T-helper 17 cell (primary cell): ENCODE results near the gene ADAMTSL4. TPM values are rescaled to one million over a fixed set of nuclear protein-coding genes. Genes with fewer than 3 reads are reported as not detected.
"Not testable (repeated sequence)": the region's sequence is repeated elsewhere in the genome, so short reads cannot be mapped to it uniquely, and the experiment has no call there.

Experiments
- ATAC-seq: fragments of 150-1000 bp; cut with Tn5 transposase; 2 replicates; pipeline ENCODE4 v1.10.0; 2021; ENCODE audit warnings: mild to moderate bottlenecking, moderate library complexity
- DNase-seq, 3 donors: peaks; one replicate each; pipeline versions ENCODE4 v3.0.0 to v3.0.0-alpha.2; 2020 to 2021
- H3K9me3 ChIP-seq: one replicate; pipeline ENCODE4 v1.7.0; 2013; ENCODE audit warnings: low read length, mild to moderate bottlenecking; ENCODE audit not compliant: control insufficient read depth, poor library complexity, severe bottlenecking
- H3K27ac Mint-ChIP-seq: one replicate; pipeline ENCODE4 v1.8.0; 2022; ENCODE audit warnings: mild to moderate bottlenecking, moderate library complexity, mixed read lengths
- H3K27me3 Mint-ChIP-seq: one replicate; pipeline ENCODE4 v1.8.0; 2022; ENCODE audit warnings: mixed read lengths
- H3K36me3 Mint-ChIP-seq: one replicate; pipeline ENCODE4 v1.8.0; 2022; ENCODE audit warnings: low read depth, mixed read lengths
- H3K4me1 Mint-ChIP-seq: one replicate; pipeline ENCODE4 v1.8.0; 2022; ENCODE audit warnings: mild to moderate bottlenecking, mixed read lengths
- H3K4me3 Mint-ChIP-seq: one replicate; pipeline ENCODE4 v1.8.0; 2022; ENCODE audit warnings: mild to moderate bottlenecking, moderate library complexity, mixed read lengths
- total RNA-seq, 4 donors: library from RNA in 2 of 4; stranded (reverse) in 2 of 4; gene quantifications; one replicate each; pipeline ENCODE4 v1.2.3 and lab custom pipeline; 2022 to 2026

Gene ADAMTSL4
- total RNA-seq, 2 donors from 2014 or later, result 0.39 to 1.6 TPM

DNA sequence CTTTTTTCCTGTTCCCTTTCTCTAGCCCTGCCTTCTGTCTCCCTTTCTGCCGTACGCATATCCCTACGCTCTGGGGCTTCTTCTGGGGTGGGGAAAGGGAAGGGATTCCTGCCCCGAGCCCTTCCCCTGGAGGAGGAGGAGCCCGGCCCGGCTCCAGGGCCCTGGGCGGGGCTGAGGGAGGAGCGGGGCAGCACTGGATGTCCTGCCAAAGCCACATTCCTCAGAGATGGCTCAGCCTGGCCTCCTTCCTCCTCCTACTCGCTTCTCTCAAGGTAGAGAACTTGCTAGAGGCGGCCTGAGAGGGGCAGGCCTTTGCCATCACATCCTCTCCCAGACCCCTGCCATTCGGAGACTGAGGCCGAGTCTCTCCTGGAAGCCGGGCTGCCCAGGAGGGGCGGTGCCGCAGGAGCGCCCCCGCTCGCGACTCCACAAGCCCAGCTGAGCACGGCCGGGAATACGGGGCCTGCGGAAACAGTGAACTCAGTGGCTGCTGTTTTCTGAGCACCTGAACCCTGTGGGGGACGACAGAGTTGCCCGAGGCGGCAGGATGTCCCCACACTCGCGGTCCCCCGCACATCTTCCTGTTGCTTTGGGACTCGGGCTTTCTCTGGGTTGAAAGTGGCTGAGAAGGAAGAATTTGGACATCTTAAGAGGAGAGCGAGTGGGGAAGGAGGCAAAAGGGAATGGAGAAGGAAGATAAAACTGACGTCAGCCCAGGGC lies 12.2 kb downstream of the ADAMTSL4 start:
- DNase-seq (peak in 2 of 3 donors; percentile 39 to 47), ATAC-seq (peak; percentile 15)
- Mint-ChIP-seq H3K27me3 (no peaks in the 10 kb centered on the region), H3K27ac (peak overlapping the region; percentile 99), H3K4me3 (peak overlapping the region; percentile 99), H3K4me1 (peaks cover 42% of the 10 kb centered on the region), H3K36me3 (no peaks in the 10 kb centered on the region)
- no peaks in the 10 kb centered on the region for H3K9me3 ChIP-seq

DNA sequence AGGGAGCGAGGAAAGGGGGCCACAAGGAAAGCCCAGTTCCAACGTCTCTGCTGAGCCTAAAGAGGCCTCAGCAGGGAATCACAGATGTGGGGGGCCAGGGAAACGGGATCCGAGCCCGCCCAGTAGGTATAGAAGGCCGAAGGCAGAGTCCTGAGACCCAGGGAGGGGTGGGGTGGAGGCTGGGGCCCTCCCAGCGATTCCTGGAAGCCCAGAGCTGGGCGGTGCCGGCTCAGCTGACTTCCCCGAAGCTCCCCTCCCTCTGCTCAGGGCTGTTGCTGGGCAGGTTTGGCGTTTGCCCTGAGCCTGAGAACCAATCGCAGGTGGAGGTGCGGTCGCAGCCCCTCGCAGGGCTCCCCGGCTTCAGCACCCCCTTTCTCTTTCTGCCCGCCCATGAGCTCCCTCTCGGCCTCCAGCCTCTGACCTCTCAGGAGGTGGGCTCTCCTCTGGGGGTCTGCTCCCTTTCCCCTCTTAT lies 12.8 kb downstream of the ADAMTSL4 start:
- Mint-ChIP-seq H3K4me1 (peaks cover 48% of the 10 kb centered on the region), H3K27me3 (no peaks in the 10 kb centered on the region), H3K27ac (peak overlapping the region; percentile 99), H3K4me3 (peak overlapping the region; percentile 99), H3K36me3 (no peaks in the 10 kb centered on the region)
- H3K9me3 ChIP-seq, result no peaks in the 10 kb centered on the region
- peak; percentile 65 to 66 (median 65) for DNase-seq
- ATAC-seq, result peak; percentile 50

GRCh38 chr1:150562446-150563339 lies 13.5 kb downstream of the ADAMTSL4 start:
- ATAC-seq, result peak; percentile 40
- no peaks in the 10 kb centered on the region for H3K27me3 Mint-ChIP-seq

DNA sequence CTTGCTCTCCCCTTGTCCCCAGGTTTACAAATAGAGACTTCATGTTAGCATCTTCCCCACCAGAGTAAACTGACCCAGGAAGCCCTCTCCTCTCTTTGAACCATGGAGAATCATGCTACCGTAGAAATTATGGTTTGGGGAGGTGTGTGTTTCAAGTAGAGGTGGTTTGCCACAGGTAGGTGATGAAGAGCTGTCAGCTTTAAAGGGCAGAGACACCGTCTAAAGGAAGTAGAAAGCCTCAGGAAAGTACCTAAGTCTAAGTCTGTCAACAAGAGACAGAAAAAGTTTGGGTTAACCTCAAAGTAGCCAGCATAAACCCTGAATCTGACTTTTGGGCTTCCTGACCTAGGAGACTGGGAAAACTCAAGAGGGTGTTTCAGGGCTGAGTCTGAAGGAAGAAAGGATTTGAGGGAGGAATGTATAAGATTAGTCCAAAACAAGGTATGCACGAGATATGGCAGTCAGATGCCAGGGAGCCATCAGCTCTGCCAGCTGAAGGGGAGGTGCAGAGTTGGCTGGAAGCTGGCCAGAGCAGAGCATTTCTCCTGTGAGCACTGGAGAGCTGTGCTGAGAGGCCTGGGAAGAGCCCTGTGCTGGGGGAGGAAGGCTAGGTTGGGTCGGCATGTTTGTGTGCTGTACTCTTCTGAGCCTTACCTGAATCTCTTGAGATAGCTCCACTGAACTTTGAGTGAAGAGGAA lies 14.3 kb downstream of the ADAMTSL4 start:
- ATAC-seq (peak; percentile 65), DNase-seq (no peak)
- no peaks in the 10 kb centered on the region for H3K27me3 Mint-ChIP-seq
- peak overlapping the region; percentile 99 for H3K4me3 Mint-ChIP-seq
- H3K9me3 ChIP-seq, result no peaks in the 10 kb centered on the region
- peak overlapping the region; percentile 99 for H3K27ac Mint-ChIP-seq
- H3K36me3 Mint-ChIP-seq, result no peaks in the 10 kb centered on the region
- H3K4me1 Mint-ChIP-seq, result peaks cover 63% of the 10 kb centered on the region

More at GRCh38 chr1:150562446-150563339, 13.5 kb downstream of the ADAMTSL4 start:
- Mint-ChIP-seq H3K36me3 (no peaks in the 10 kb centered on the region), H3K4me1 (peaks cover 55% of the 10 kb centered on the region), H3K4me3 (peak overlapping the region; percentile 99), H3K27ac (peak overlapping the region; percentile 99)
- DNase-seq, result peak; percentile 34 to 64 (median 45)
- no peaks in the 10 kb centered on the region for H3K9me3 ChIP-seq

DNA sequence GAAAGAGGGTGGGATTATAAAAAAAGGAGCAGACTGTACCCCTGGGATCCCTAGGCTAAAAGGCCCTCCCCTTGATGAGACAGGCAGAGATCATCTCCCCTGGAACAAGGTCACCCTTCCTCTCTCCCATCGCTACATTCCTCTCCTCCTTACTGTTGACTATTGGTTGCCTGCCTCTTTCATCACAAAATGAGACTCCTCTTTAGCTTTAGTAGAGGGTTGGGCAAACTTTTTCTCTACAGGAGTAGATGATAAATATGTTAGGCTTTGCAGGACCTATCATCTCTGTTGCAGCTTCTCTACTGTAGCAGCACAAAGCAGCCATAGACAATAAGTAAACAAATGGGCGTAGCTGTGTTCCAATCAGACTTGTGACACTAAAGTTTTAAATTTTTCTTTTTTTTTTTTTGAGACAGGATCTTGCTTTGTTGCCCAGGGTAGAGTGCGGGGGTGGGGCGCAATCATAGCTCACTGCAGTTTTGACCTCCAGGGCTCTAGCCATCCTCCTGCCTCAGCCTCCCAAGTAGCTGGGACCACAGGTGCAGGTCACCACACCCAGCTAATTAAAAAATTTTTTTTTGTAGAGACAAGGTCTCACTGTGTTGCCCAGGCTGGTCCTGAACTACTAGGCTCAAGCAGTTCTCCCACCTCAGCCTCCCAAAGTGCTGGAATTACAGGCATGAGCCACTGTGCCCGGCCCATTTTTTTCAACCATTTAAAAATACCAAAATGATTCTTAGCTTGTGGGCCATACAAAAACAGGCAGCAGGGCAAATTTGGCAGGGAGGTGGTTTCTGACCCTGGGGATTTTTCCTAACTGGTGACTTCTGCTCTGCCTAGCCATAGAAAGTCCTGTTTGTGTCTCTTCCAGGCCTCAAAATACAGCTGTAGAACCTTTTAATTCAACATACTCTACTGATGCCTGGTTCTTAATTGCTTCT lies 15.1 kb downstream of the ADAMTSL4 start:
- peak overlapping the region; percentile 99 for H3K4me3 Mint-ChIP-seq
- no peak for DNase-seq
- no peaks in the 10 kb centered on the region for H3K9me3 ChIP-seq
- no peaks in the 10 kb centered on the region for H3K27me3 Mint-ChIP-seq
- H3K36me3 Mint-ChIP-seq, result no peaks in the 10 kb centered on the region
- ATAC-seq, result no peak
- H3K27ac Mint-ChIP-seq, result peak overlapping the region; percentile 99
- peaks cover 68% of the 10 kb centered on the region for H3K4me1 Mint-ChIP-seq

GRCh38 chr1:150565240-150565991 lies 16.2 kb downstream of the ADAMTSL4 start:
- peak overlapping the region; percentile 25 for H3K4me3 Mint-ChIP-seq
- ATAC-seq, H3K27me3 Mint-ChIP-seq, H3K36me3 Mint-ChIP-seq, DNase-seq, H3K9me3 ChIP-seq: not testable (repeated sequence)
- H3K4me1 Mint-ChIP-seq, result peaks cover 70% of the 10 kb centered on the region
- peak overlapping the region; percentile 99 for H3K27ac Mint-ChIP-seq

DNA sequence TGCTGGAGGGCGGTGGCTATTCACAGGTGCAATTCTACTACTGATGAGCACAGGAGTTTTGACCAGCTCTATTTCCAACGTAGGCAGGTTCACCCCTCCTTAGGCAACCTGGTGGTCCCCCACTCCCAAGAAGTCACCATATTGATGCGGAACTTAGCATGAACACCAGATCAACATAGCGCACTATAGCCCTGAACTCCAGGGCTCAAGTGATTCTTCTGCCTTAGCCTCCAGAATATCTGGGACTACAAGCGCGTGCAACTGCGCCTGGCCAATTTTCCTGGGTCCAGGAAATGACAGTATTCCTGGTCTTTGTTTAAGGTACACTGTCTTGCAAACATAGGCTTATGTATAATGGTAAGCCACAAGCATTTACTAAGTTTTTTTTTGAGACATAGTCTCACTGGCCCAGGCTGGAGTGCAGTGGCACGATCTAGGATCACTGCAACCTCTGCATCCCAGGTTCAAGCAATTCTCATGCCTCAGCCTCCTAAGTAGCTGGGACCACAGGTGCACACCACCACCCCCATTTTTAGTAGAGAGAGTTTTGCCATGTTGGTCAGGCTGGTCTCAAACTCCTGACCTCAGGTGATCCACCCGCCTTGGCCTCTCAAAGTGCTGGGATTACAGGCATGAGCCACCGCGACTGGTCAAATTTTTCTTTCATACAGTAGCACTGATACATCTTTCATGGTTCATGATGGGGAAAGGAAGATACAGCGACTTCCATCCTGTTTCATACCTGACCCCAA lies 17.6 kb downstream of the ADAMTSL4 start:
- DNase-seq (no peak), ATAC-seq (no peak)
- peak overlapping the region; percentile 99 for H3K27ac Mint-ChIP-seq
- H3K27me3 Mint-ChIP-seq, result no peaks in the 10 kb centered on the region
- H3K4me1 Mint-ChIP-seq, result peaks cover 71% of the 10 kb centered on the region
- peaks cover 5% of the 10 kb centered on the region for H3K36me3 Mint-ChIP-seq
- H3K4me3 Mint-ChIP-seq, result peak overlapping the region; percentile 94
- H3K9me3 ChIP-seq, result no peaks in the 10 kb centered on the region

DNA sequence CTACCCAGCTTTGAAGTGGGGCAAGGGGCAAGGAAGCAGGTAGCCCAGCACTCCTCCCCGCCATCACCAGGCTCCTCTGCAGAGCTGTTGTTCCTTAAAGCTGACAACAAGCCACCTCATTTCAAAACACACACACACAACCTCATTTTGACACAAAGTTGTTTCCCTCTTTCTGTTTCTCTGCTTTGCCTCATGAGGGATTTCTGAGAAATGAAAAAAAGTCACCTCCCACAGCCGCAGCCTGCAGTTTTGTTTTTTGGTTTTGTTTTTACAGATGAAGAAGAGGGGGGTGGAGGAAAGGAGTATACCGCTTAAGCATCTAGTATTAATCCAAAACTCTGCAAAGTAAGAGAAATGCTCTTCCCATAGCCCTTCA lies 18.1 kb downstream of the ADAMTSL4 start:
- DNase-seq (no peak), ATAC-seq (peak; percentile 32)
- Mint-ChIP-seq H3K36me3 (peaks cover 5% of the 10 kb centered on the region), H3K4me1 (peaks cover 70% of the 10 kb centered on the region), H3K27ac (peak overlapping the region; percentile 99), H3K27me3 (no peaks in the 10 kb centered on the region), H3K4me3 (peak overlapping the region; percentile 94)
- no peaks in the 10 kb centered on the region for H3K9me3 ChIP-seq

GRCh38 chr1:150567717-150568593 lies 18.7 kb downstream of the ADAMTSL4 start:
- no peaks in the 10 kb centered on the region for H3K9me3 ChIP-seq
- no peaks in the 10 kb centered on the region for H3K27me3 Mint-ChIP-seq
- peak overlapping the region; percentile 99 for H3K27ac Mint-ChIP-seq
- peaks cover 68% of the 10 kb centered on the region for H3K4me1 Mint-ChIP-seq
- no peak for DNase-seq
- peak overlapping the region; percentile 94 for H3K4me3 Mint-ChIP-seq
- peaks cover 7% of the 10 kb centered on the region for H3K36me3 Mint-ChIP-seq
- ATAC-seq, result peak; percentile 18

DNA sequence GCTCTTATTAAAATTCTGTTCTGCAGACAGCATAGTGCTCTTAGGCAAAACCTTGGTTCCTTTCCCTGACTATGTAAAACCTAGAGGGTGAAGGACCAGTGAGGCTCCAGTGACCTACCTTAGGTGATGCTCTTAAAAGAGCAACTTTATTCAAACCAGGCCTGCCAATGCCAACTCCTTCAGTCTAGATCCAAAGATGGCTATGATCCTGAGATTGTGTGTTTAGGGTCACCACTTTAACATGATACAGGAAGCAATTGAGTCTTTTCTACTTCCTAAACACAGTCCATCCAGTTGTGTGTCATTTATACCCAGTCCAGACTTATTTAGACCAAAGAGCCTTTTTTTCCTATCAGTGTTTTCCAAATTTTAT lies 19.4 kb downstream of the ADAMTSL4 start:
- peak overlapping the region; percentile 99 for H3K27ac Mint-ChIP-seq
- H3K27me3 Mint-ChIP-seq, result no peaks in the 10 kb centered on the region
- peaks cover 7% of the 10 kb centered on the region for H3K36me3 Mint-ChIP-seq
- H3K4me3 Mint-ChIP-seq, result peak overlapping the region; percentile 94
- ATAC-seq (peak; percentile 6), DNase-seq (no peak)
- no peaks in the 10 kb centered on the region for H3K9me3 ChIP-seq
- peaks cover 63% of the 10 kb centered on the region for H3K4me1 Mint-ChIP-seq
